AG04449 (cell line): ENCODE results near the gene PLA2R1.

Experiments used
- CTCF ChIA-PET: fragments of 350-600 bp; formaldehyde crosslinking; extraction: SDS; loops from one replicate; lab custom pipeline; 2021; ENCODE audit warnings: antibody characterized with exemption; lab: Yijun Ruan, JAX
- POLR2A ChIA-PET: fragments of 400-600, 350-600 bp; formaldehyde crosslinking; extraction: SDS; loops from one replicate; lab custom pipeline; 2020; ENCODE audit warnings: antibody characterized with exemption, inconsistent platforms; lab: Yijun Ruan, JAX
- DNase-seq: peaks from one replicate; pipeline ENCODE4 v3.0.0-alpha.2; 2010; ENCODE audit warnings: low read depth, low spot score
- H3K4me3 ChIP-seq: 2 replicates; pipeline ENCODE4 v1.5.1; 2011; ENCODE audit warnings: low read depth, mild to moderate bottlenecking, control low read depth, low read length
- TF ChIP-seq, protein P1 (sequence below): IDR thresholded peaks from one replicate; pipeline ENCODE4 v1.5.1; 2011; ENCODE audit warnings: mild to moderate bottlenecking, moderate library complexity, low read length, control low read depth, inconsistent platforms; ENCODE audit not compliant: insufficient read depth; ENCODE audit errors: missing control alignments

Gene PLA2R1

DNA sequence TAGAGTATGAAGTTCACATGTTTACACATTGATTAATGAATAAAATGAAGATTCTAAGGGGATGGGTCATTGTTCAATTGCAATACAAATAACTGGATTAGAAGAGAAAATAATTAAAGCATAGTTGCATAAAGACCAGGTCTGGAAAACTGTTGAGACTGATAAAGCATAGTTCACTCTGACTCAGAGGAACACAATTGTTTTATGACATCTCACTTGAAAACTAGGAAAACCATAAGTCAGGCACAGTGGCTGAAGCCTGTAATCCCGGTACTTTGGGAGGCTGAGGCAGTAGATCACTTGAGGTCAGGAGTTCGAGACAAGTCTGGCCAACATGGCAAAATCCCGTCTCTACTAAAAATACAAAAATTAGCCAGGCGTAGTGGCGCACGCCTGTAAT is 46.7 kb downstream of the PLA2R1 start:
- H3K4me3 ChIP-seq, result no peak overlapping the region
- ChIA-PET CTCF (interaction anchor here (1.3 kb wide), 1 partner anchor 9 kb away, joined by 3 read pairs; no protein-coding TSS in a partner anchor), POLR2A (no interaction called here)
- DNase-seq, result no peak
- TF ChIP-seq, protein P1, sequence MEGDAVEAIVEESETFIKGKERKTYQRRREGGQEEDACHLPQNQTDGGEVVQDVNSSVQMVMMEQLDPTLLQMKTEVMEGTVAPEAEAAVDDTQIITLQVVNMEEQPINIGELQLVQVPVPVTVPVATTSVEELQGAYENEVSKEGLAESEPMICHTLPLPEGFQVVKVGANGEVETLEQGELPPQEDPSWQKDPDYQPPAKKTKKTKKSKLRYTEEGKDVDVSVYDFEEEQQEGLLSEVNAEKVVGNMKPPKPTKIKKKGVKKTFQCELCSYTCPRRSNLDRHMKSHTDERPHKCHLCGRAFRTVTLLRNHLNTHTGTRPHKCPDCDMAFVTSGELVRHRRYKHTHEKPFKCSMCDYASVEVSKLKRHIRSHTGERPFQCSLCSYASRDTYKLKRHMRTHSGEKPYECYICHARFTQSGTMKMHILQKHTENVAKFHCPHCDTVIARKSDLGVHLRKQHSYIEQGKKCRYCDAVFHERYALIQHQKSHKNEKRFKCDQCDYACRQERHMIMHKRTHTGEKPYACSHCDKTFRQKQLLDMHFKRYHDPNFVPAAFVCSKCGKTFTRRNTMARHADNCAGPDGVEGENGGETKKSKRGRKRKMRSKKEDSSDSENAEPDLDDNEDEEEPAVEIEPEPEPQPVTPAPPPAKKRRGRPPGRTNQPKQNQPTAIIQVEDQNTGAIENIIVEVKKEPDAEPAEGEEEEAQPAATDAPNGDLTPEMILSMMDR, result no peak

DNA sequence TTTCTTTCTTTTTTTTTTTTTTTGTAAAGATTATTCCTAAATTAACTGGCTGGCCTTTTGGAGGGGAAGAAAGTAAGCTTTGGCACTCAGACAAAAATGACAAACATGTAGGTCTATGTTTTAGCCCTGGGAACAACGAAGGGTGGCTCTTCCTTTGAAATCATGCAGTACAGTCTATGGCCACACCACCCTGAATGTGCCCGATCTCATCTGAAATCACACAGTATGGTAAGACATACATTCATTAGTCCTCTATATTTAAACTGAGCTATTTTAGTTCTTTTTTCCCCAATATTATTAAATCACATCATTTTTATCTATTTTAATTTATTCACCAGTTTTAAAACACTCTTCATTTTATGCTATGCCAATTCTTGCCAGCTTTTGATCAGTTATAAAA is 48.2 kb downstream of the PLA2R1 start:
- ChIA-PET POLR2A (no interaction called here), CTCF (interaction anchor here (1.0 kb wide), 1 partner anchor 19 kb away, joined by 3 read pairs; no protein-coding TSS in a partner anchor)
- H3K4me3 ChIP-seq, result no peak overlapping the region
- TF ChIP-seq, protein P1, result no peak
- no peak for DNase-seq

DNA sequence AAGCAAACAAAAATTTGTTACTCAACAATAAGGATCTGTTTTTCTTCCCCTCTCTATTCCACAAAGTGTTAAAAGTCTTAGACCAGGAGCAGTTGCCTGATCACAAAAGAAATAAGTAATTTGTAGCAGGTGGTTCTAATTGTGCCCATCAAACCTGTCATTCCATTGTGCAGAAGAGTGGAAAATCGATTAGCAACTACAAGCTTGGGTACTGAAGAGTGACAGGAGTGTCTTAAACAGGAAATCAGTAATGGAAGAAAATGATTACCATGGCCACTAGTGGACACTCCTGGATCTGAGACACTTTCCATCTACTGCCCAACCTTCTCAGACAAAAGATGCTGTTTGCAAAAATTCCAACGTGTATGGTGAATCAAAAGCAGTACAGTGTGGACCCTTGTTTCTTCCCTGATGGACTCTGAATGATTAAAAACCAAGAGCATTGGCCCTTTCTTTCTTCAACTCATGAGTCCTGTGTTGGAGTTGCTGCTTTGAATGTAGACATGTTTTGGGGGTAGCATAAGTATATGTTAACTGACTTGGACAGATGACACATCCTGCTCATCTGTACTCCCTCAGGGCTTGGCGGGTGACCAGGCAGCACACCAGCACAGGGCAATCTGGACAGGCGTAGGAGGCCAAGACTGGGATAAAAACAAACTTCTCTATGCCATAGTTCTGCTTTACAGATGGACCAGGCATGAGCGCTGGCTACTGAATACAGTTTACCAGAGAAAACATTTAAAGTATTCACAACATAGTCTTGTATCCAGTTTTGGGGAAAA is 51.9 kb downstream of the PLA2R1 start:
- no peak overlapping the region for H3K4me3 ChIP-seq

DNA sequence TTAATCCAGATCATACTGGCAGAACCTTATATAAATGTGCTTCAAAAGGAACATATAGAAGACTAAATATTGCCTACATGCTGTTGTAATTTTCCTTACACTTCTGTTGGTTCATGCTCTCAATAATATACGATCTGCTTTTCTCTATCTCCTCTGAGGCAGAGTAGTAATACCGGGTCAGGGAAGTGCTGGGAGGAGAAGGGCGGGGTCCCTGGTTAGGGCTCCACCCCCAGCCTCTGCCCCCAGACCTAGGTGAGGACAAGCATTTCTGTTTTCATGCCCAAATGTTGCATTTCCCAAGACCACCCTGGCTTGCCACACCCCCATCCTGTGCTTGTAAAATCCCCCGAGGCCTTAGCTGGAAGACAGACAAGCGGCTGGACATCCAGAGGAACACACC is 55.3 kb downstream of the PLA2R1 start:
- ChIA-PET POLR2A (no interaction called here), CTCF (no interaction called here)
- TF ChIP-seq, protein P1, result no peak
- no peak for DNase-seq
- H3K4me3 ChIP-seq, result no peak overlapping the region

More for the DNA sequence above, 51.9 kb downstream of the PLA2R1 start:
- ChIA-PET CTCF (no interaction called here), POLR2A (no interaction called here)
- DNase-seq, result no peak
- TF ChIP-seq, protein P1, result no peak

DNA sequence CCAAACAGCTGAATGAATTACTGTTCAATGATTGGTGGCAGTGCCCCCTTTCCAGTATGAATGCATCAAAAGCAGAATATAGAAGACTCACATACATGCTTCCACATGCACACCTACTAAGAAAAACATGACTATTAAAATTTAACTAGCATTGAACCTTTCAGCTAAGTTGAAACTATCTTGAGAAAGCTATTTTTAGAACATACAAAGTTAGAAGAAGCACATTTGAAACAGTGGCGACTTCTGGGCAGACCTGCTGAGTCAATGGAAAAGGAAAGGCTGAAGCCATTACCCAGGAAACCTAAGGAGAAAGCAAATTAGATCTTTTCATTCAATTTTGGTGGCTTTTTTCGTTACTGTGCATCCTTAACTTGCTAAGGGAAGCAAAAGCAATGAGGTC is 55.9 kb downstream of the PLA2R1 start:
- H3K4me3 ChIP-seq, result no peak overlapping the region
- TF ChIP-seq, protein P1, result no peak
- ChIA-PET CTCF (interaction anchor here (0.9 kb wide), 1 partner anchor 9 kb away, joined by 3 read pairs; no protein-coding TSS in a partner anchor), POLR2A (no interaction called here)
- DNase-seq, result no peak

DNA sequence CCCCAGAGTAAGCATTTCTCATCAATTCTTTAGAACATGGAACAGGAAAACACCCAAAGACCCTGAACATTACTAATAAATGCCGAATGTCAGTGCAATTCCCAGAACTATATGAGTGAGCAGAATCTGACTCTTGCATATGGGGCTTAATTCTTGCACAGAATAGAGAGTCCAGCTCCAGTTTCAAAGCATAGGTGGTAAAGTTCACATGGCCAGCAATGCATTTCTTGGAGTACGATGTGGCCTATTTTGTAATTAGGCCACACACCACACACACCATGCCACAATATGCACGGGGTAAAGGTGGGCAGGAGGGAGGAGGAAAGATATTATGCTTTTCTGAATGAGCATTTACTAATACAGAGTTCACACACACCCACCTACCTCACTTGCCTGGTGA is 56.5 kb downstream of the PLA2R1 start:
- no peak for DNase-seq
- TF ChIP-seq, protein P1, result no peak
- CTCF ChIA-PET, result interaction anchor here (0.9 kb wide), 1 partner anchor 8 kb away, joined by 3 read pairs; no protein-coding TSS in a partner anchor
- H3K4me3 ChIP-seq, result no peak overlapping the region
- POLR2A ChIA-PET, result no interaction called here
